ENCODE data around the gene MVB12B. TPM values are rescaled to one million over a fixed set of nuclear protein-coding genes. Genes with fewer than 3 reads are reported as not detected.

Gene MVB12B
- total and polyA plus RNA-seq, 2 experiments from 2014 or later: 19.0 to 29.9 TPM

DNA sequence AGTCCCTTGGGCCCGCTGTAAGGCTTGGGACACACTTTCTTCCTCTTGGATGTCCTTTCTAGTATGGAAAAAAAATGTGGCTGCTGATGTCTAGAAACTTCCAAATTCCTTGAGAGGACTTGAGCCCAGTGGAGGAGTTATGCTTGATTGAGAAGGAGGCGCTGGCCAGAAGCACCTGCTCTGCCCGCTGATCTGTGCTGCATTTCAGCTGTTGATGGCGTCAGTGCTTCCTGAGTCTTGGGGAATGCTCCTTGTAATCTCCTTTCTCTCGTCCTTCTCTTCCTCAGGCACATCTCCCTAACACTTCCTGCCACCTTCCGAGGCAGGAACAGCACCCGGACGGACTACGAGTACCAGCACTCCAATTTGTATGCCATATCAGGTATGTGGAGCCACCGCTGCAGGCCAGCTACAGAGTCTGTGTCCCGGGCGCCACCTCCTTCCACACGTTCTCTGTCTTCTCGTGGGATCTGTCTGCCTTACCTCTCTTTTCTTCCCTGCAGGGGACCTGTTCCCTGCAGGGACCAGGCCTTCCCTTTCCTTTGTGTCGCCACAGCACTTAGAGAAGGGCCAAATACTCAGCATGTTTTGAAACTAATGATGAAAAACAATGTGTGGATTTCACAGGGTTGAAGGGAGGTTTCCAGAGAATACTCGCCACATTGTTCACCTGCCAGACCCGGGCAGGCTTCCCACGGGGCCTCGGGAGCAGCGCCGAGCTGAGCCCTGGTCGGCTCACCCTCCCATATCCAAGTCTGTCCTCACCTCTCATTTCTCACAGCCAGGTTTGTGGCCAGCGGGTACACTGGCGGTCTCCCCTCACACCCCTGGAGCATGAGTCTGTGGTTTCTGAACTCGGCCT lies 95.2 kb downstream of the MVB12B start:
- peaks cover 7% of the 10 kb centered on the region for H3K4me1 ChIP-seq (ENCODE audit: low read depth)
- H3K27ac ChIP-seq: no peak overlapping the region
- peaks cover 7% of the 10 kb centered on the region for H3K36me3 ChIP-seq
- H3K4me3 ChIP-seq: no peak overlapping the region
- TF ChIP-seq, protein P1, sequence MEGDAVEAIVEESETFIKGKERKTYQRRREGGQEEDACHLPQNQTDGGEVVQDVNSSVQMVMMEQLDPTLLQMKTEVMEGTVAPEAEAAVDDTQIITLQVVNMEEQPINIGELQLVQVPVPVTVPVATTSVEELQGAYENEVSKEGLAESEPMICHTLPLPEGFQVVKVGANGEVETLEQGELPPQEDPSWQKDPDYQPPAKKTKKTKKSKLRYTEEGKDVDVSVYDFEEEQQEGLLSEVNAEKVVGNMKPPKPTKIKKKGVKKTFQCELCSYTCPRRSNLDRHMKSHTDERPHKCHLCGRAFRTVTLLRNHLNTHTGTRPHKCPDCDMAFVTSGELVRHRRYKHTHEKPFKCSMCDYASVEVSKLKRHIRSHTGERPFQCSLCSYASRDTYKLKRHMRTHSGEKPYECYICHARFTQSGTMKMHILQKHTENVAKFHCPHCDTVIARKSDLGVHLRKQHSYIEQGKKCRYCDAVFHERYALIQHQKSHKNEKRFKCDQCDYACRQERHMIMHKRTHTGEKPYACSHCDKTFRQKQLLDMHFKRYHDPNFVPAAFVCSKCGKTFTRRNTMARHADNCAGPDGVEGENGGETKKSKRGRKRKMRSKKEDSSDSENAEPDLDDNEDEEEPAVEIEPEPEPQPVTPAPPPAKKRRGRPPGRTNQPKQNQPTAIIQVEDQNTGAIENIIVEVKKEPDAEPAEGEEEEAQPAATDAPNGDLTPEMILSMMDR (IDR thresholded peaks at IDR 0.05; ENCODE audit: low read depth, low read length): no peak
- no peaks in the 10 kb centered on the region for H3K27me3 ChIP-seq
- H3K9me3 ChIP-seq (ENCODE audit: low read depth): no peaks in the 10 kb centered on the region
- DNase-seq (ENCODE audit: low read depth in 1 of 2, low spot score in 1 of 2): no peak

GRCh38 chr9:126423142-126423915 lies 96.7 kb downstream of the MVB12B start:
- TF ChIP-seq, protein P1 (IDR thresholded peaks at IDR 0.05; ENCODE audit: low read depth, low read length): no peak
- Histone ChIP-seq H3K9me3 (ENCODE audit: low read depth) (no peaks in the 10 kb centered on the region), H3K36me3 (peaks cover 7% of the 10 kb centered on the region), H3K27ac (no peak overlapping the region), H3K4me3 (no peak overlapping the region), H3K27me3 (no peaks in the 10 kb centered on the region), H3K4me1 (ENCODE audit: low read depth) (peaks cover 7% of the 10 kb centered on the region)
- DNase-seq (ENCODE audit: low read depth in 1 of 2, low spot score in 1 of 2): no peak

GRCh38 chr9:126423916-126424185 lies 97.2 kb downstream of the MVB12B start:
- DNase-seq (ENCODE audit: low read depth in 1 of 2, low spot score in 1 of 2): no peak
- Histone ChIP-seq H3K27ac (no peak overlapping the region), H3K27me3 (no peaks in the 10 kb centered on the region), H3K4me3 (no peak overlapping the region), H3K36me3 (peaks cover 7% of the 10 kb centered on the region), H3K9me3 (ENCODE audit: low read depth) (no peaks in the 10 kb centered on the region), H3K4me1 (ENCODE audit: low read depth) (peaks cover 7% of the 10 kb centered on the region)
- TF ChIP-seq, protein P1 (IDR thresholded peaks at IDR 0.05; ENCODE audit: low read depth, low read length): no peak

GRCh38 chr9:126424511-126424910 lies 97.9 kb downstream of the MVB12B start:
- peaks cover 2% of the 10 kb centered on the region for H3K4me1 ChIP-seq (ENCODE audit: low read depth)
- TF ChIP-seq, protein P1 (IDR thresholded peaks at IDR 0.05; ENCODE audit: low read depth, low read length): no peak
- no peak overlapping the region for H3K27ac ChIP-seq
- H3K4me3 ChIP-seq: no peak overlapping the region
- H3K36me3 ChIP-seq: peaks cover 7% of the 10 kb centered on the region
- no peaks in the 10 kb centered on the region for H3K9me3 ChIP-seq (ENCODE audit: low read depth)
- no peaks in the 10 kb centered on the region for H3K27me3 ChIP-seq
- no peak for DNase-seq (ENCODE audit: low read depth in 1 of 2, low spot score in 1 of 2)

DNA sequence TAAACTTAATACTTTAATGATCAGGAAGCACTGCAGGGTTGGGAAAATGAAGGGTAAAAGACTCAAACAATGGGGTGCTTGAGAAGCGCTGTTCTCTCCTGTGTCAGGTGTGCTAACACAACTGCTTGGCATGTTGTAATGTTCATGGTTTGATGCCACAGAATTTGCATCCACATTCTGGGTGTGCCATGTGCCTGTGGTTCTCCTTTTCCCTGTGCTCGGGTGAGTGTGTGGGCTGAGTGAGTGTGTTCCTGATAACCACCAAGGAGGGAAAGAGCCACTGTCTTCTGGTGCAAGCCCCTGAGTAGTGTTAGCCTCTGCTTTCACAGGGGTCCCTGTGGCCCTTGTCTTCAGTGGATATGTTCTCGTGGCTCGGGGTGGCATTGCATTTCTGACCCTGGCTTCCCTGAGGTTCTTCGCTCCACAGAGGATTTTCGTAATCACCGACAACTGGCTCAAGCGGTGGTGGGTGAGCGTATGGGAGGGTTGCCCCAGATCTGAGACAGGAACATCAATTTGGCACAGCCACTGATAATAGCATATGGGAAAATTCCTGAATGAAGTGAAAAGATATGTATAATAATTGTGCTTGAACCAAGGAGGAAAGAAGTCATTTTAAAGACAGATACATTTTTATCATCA lies 102.0 kb downstream of the MVB12B start:
- no peak for DNase-seq (ENCODE audit: low read depth in 1 of 2, low spot score in 1 of 2)
- no peak overlapping the region for H3K4me3 ChIP-seq
- no peaks in the 10 kb centered on the region for H3K9me3 ChIP-seq (ENCODE audit: low read depth)
- H3K27me3 ChIP-seq: no peaks in the 10 kb centered on the region
- H3K36me3 ChIP-seq: peaks cover 5% of the 10 kb centered on the region
- no peaks in the 10 kb centered on the region for H3K4me1 ChIP-seq (ENCODE audit: low read depth)
- H3K27ac ChIP-seq: no peak overlapping the region
- TF ChIP-seq, protein P1 (IDR thresholded peaks at IDR 0.05; ENCODE audit: low read depth, low read length): no peak
